HG03097 (cell line): ENCODE data around the gene EDAR.

Source experiments
- ATAC-seq: cut with Tn5 transposase; IDR thresholded peaks from one replicate; pipeline ENCODE4 v1.9.1; 2021; ENCODE audit not compliant: unreplicated experiment, low FRiP score

The EDAR gene

GRCh38 chr2:108926561-108927380 is 62.2 kb downstream of the EDAR start:
- no peak for ATAC-seq

- ATAC-seq: no peak
Observed at GRCh38 chr2:108925735-108926134, 63.3 kb downstream of the EDAR start.

- no peak for ATAC-seq
Observed at GRCh38 chr2:108925286-108925685, 63.7 kb downstream of the EDAR start.

GRCh38 chr2:108924580-108925251 is 64.3 kb downstream of the EDAR start:
- no peak for ATAC-seq

- no peak for ATAC-seq
Observed at GRCh38 chr2:108923736-108924579, 65.1 kb downstream of the EDAR start.

- ATAC-seq: no peak
Observed at GRCh38 chr2:108923019-108923700, 65.9 kb downstream of the EDAR start.

- ATAC-seq: no peak
Observed at GRCh38 chr2:108922141-108922915, 66.7 kb downstream of the EDAR start.

- no peak for ATAC-seq
Observed at GRCh38 chr2:108921096-108922030, 67.7 kb downstream of the EDAR start.

GRCh38 chr2:108920686-108921085 is 68.3 kb downstream of the EDAR start:
- no peak for ATAC-seq

GRCh38 chr2:108919571-108920373 is 69.2 kb downstream of the EDAR start:
- ATAC-seq: no peak

GRCh38 chr2:108918941-108919341 is 70.1 kb downstream of the EDAR start:
- ATAC-seq: no peak

GRCh38 chr2:108918156-108918874 is 70.7 kb downstream of the EDAR start:
- ATAC-seq: no peak

- ATAC-seq: no peak
Observed at GRCh38 chr2:108917526-108917925, 71.5 kb downstream of the EDAR start.

- ATAC-seq: no peak
Observed at GRCh38 chr2:108916796-108917421, 72.1 kb downstream of the EDAR start.

- ATAC-seq: no peak
Observed at GRCh38 chr2:108916122-108916795, 72.8 kb downstream of the EDAR start.

- no peak for ATAC-seq
Observed at GRCh38 chr2:108912629-108912902, 76.5 kb downstream of the EDAR start.
